Mucosa of descending colon (tissue), 3 donors: ENCODE results near the gene DDIT3. TPM values are rescaled to one million over a fixed set of nuclear protein-coding genes. Genes with fewer than 3 reads are reported as not detected.

Source experiments
- ATAC-seq: fragments of 200-7000 bp; cut with Tn5 transposase; one replicate; pipeline ENCODE4 v1.9.1; 2020; ENCODE audit warnings: mild to moderate bottlenecking, moderate library complexity
- DNase-seq, 3 donors: peaks; one replicate each; pipeline ENCODE4 v3.0.0-alpha.2; 2020
- H3K36me3 ChIP-seq: fragments of 200-600 bp; one replicate; pipeline ENCODE4 v1.8.0; 2021; ENCODE audit warnings: low read depth, mild to moderate bottlenecking
- H3K4me1 ChIP-seq: fragments of 200-600 bp; one replicate; pipeline ENCODE4 v1.8.0; 2021; ENCODE audit warnings: low read depth, mild to moderate bottlenecking
- H3K4me3 ChIP-seq: fragments of 200-600 bp; one replicate; pipeline ENCODE4 v1.8.0; 2021; ENCODE audit warnings: mild to moderate bottlenecking
- H3K9me3 ChIP-seq: fragments of 200-600 bp; one replicate; pipeline ENCODE4 v1.8.0; 2021; ENCODE audit warnings: mild to moderate bottlenecking
- CTCF ChIP-seq: fragments of 200-600 bp; IDR thresholded peaks from one replicate; pipeline ENCODE4 v1.8.0; 2022; ENCODE audit warnings: antibody characterized with exemption, mild to moderate bottlenecking
- intact Hi-C, 2 donors: fragments of 100-400 bp; cut with DNase I in 1 of 2; cut with micrococcal nuclease in 1 of 2; formaldehyde crosslinking; loops; one replicate each; pipeline versions ENCODE4 v1.11.0 to v1.11.1; 2022; cut with DNase I, micrococcal nuclease
- total RNA-seq, 3 donors: library from RNA; stranded (reverse); fragmentation: NEBNext Ultra II Directional in 2 of 3; extraction: Animal tissue kit (Norgen Biotek cat#: 25700) in 2 of 3; gene quantifications; one replicate each; pipeline versions ENCODE4 v1.2.1 to v1.2.4, GENCODE V29; 2021 to 2023
- donor health status: DM: no; HTN: no; CAD: no; lungs with moderate emphysema.
- donor health status: DM: no; HTN: no; CAD: no.
- donor health status: DM: no; HTN: yes; CAD: no.

The DDIT3 gene
- total RNA-seq, 3 donors from 2014 or later = 14.1 to 36.4 (median 19.1) TPM

- H3K9me3 ChIP-seq = no peaks in the 10 kb centered on the region
- peaks cover 14% of the 10 kb centered on the region for H3K4me1 ChIP-seq
- intact Hi-C loops = no loop called here
- no peak for TF ChIP-seq CTCF
- no peak for ATAC-seq
- no peak overlapping the region for H3K4me3 ChIP-seq
- DNase-seq = no peak
- peaks cover 9% of the 10 kb centered on the region for H3K36me3 ChIP-seq
Observed at GRCh38 chr12:57531836-57532235, 11.5 kb upstream of the DDIT3 start.

GRCh38 chr12:57530396-57531142 is 10.3 kb upstream of the DDIT3 start:
- intact Hi-C loops = no loop called here
- Histone ChIP-seq H3K9me3 (no peaks in the 10 kb centered on the region), H3K4me3 (no peak overlapping the region), H3K36me3 (peaks cover 9% of the 10 kb centered on the region), H3K4me1 (peaks cover under 1% of the 10 kb centered on the region)
- ATAC-seq (no peak), DNase-seq (no peak)
- TF ChIP-seq CTCF = no peak

DNA sequence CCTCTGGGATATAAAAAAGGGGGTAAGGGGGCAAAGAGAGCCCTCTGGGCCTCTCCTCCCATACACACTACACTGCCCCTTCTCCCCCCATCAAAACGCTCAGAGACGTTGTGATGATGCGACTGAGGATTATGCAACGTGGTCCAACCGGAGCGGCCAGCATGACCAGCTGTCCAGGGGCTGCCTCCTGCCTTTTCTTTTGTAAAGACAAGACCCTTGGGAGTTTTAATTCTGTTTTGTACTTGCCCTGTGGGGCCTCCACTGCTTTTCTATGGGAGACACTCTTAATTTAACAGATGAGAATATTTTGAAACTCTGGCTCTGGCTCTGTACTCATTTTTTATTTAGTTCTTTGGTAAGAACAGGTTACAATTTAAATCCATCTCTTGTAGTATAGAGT is 9.5 kb upstream of the DDIT3 start:
- no peak overlapping the region for H3K4me3 ChIP-seq
- TF ChIP-seq CTCF = no peak
- H3K9me3 ChIP-seq = no peaks in the 10 kb centered on the region
- H3K4me1 ChIP-seq = peaks cover 6% of the 10 kb centered on the region
- DNase-seq (no peak), ATAC-seq (no peak)
- intact Hi-C loops = no loop called here
- H3K36me3 ChIP-seq = peaks cover 9% of the 10 kb centered on the region

GRCh38 chr12:57528831-57529555 is 8.7 kb upstream of the DDIT3 start:
- Histone ChIP-seq H3K4me3 (no peak overlapping the region), H3K36me3 (peaks cover 9% of the 10 kb centered on the region), H3K4me1 (peaks cover 15% of the 10 kb centered on the region), H3K9me3 (no peaks in the 10 kb centered on the region)
- TF ChIP-seq CTCF = no peak
- DNase-seq = no peak
- ATAC-seq = no peak
- intact Hi-C loops = no loop called here

- DNase-seq (no peak), ATAC-seq (no peak)
- TF ChIP-seq CTCF = no peak
- H3K4me1 ChIP-seq = peaks cover 21% of the 10 kb centered on the region
- intact Hi-C loops = no loop called here
- H3K36me3 ChIP-seq = peaks cover 9% of the 10 kb centered on the region
- H3K4me3 ChIP-seq = no peak overlapping the region
- no peaks in the 10 kb centered on the region for H3K9me3 ChIP-seq
Observed at GRCh38 chr12:57528176-57528575, 7.9 kb upstream of the DDIT3 start.
